Neuron (in vitro differentiated cells): ENCODE data around the gene ZDHHC14.
"Not testable (repeated sequence)": the region's sequence is repeated elsewhere in the genome, so short reads cannot be mapped to it uniquely, and the experiment has no call there.

Experiments used
- H2AFZ ChIP-seq: one replicate; pipeline ENCODE4 v1.6.1; 2013; ENCODE audit warnings: low read depth, mild to moderate bottlenecking, inconsistent platforms, low read length, moderate library complexity
- H3K27me3 ChIP-seq: one replicate; pipeline ENCODE4 v1.6.1; 2013; ENCODE audit warnings: low read length; ENCODE audit not compliant: insufficient read depth
- H3K36me3 ChIP-seq: one replicate; pipeline ENCODE4 v1.6.1; 2013; ENCODE audit warnings: low read length; ENCODE audit not compliant: insufficient read depth
- H3K4me1 ChIP-seq: one replicate; pipeline ENCODE4 v1.6.1; 2013; ENCODE audit warnings: low read length; ENCODE audit not compliant: insufficient read depth
- H3K4me3 ChIP-seq: 2 replicates; pipeline ENCODE4 v1.5.1; 2013; ENCODE audit warnings: mild to moderate bottlenecking, low read length, moderate library complexity
- H3K9me3 ChIP-seq: one replicate; pipeline ENCODE4 v1.6.1; 2013; ENCODE audit warnings: low read length

ZDHHC14 gene

DNA sequence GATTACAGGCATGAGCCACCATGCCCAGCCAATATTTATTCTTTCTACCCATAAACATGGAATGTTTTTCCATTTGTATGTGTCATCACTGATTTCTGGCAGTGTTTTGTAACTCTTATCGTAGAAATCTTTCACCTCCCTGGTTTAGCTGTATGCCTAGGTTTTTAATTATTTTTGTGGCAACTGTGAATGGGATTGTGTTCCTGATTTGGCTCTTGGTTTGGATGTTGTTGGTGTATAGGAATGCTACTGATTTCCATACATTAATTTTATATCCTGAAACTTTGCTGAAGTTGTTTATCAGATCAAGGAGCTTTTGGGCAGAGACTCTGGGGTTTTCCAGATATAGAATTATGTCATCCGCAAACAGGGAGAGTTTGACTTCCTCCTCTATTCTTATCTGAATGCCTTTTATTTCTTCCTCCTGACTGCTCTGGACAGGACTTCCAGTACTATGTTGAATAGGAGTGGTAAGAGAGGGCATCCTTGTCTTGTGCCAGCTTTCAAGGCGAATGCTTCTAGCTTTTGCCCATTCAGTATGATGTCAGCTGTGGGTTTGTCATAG is 198.6 kb downstream of the ZDHHC14 start:
- Histone ChIP-seq H3K4me1 (no peaks in the 10 kb centered on the region), H3K4me3 (no peak overlapping the region), H2AFZ (no peak overlapping the region), H3K36me3 (no peaks in the 10 kb centered on the region), H3K27me3 (no peaks in the 10 kb centered on the region), H3K9me3 (peaks cover 2% of the 10 kb centered on the region)

DNA sequence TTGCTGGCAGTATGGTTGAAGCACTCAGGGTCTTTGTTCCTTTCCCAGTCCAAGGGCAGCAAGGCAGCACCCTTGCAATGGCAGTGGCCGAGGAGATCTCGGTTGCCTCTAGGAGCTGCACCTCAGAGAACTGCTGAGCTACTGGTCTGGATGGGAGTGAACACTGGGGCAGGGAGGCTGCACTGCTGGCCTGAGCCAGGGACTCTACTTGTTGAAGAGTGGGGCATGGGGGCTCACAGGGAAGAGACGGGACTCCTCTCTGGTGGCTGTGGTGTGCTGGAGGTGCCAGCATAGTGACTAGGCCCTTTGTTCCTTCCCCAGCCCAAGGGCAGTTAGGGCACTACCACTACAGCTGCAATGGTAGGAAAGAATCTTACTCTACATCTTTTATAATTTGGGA is 203.0 kb downstream of the ZDHHC14 start:
- Histone ChIP-seq H3K36me3 (no peaks in the 10 kb centered on the region), H3K9me3 (peaks cover 3% of the 10 kb centered on the region), H3K4me3 (no peak overlapping the region), H2AFZ (no peak overlapping the region), H3K4me1 (no peaks in the 10 kb centered on the region), H3K27me3 (no peaks in the 10 kb centered on the region)

GRCh38 chr6:157585274-157586087 is 204.5 kb downstream of the ZDHHC14 start:
- H3K4me3 ChIP-seq = no peak overlapping the region
- no peaks in the 10 kb centered on the region for H3K36me3 ChIP-seq
- H3K27me3 ChIP-seq = no peaks in the 10 kb centered on the region
- no peak overlapping the region for H2AFZ ChIP-seq
- H3K4me1 ChIP-seq = no peaks in the 10 kb centered on the region
- H3K9me3 ChIP-seq = peaks cover 6% of the 10 kb centered on the region

- no peaks in the 10 kb centered on the region for H3K27me3 ChIP-seq
- H3K36me3 ChIP-seq = no peaks in the 10 kb centered on the region
- H2AFZ ChIP-seq = no peak overlapping the region
- no peak overlapping the region for H3K4me3 ChIP-seq
- peaks cover 10% of the 10 kb centered on the region for H3K9me3 ChIP-seq
- no peaks in the 10 kb centered on the region for H3K4me1 ChIP-seq
Observed at GRCh38 chr6:157586088-157586414, 205.1 kb downstream of the ZDHHC14 start.

- no peaks in the 10 kb centered on the region for H3K4me1 ChIP-seq
- peaks cover 10% of the 10 kb centered on the region for H3K9me3 ChIP-seq
- H3K4me3 ChIP-seq = no peak overlapping the region
- H3K36me3 ChIP-seq = no peaks in the 10 kb centered on the region
- H3K27me3 ChIP-seq = no peaks in the 10 kb centered on the region
- no peak overlapping the region for H2AFZ ChIP-seq
Observed at GRCh38 chr6:157586476-157587126, 205.6 kb downstream of the ZDHHC14 start.

DNA sequence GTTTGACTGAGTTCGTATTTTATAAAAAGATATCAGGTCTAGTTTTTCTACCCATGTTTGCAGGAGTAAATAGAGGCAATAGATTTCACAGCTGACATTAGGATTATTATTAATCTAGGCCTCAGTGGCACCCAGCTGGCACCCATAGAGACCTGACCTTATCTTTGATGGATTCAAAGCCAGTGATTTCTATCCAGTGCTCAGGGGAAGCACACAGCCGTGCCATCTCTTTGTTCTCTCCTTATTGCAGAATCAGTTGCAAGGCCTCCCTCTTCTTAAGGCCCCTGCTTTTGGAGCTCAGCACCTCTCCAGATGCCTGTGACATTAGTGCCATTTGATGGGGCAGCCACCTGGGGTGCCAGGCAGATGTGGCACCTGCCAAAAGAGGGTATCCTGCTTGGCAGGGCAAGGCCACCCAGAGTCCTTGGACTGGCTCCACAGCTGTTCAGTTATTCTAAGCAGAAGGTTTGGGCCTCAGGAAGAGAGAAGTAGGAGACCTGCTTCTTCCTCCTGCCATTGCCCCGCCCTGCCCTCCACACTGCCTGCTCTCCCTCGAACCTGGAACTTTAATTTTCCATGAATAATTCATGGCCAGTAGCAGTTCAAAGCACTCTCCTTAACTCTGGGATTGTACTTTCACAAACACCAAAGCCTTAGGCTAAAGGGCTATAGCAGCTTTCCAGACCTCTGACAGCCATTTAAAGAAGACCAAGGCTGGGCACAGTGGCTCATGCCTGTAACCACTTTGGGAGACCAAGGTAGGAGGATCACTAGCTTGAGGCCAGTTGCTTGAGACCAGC is 206.3 kb downstream of the ZDHHC14 start:
- Histone ChIP-seq H3K27me3 (no peaks in the 10 kb centered on the region), H2AFZ (no peak overlapping the region), H3K36me3 (no peaks in the 10 kb centered on the region), H3K4me3 (no peak overlapping the region), H3K4me1 (no peaks in the 10 kb centered on the region), H3K9me3 (peaks cover 10% of the 10 kb centered on the region)

DNA sequence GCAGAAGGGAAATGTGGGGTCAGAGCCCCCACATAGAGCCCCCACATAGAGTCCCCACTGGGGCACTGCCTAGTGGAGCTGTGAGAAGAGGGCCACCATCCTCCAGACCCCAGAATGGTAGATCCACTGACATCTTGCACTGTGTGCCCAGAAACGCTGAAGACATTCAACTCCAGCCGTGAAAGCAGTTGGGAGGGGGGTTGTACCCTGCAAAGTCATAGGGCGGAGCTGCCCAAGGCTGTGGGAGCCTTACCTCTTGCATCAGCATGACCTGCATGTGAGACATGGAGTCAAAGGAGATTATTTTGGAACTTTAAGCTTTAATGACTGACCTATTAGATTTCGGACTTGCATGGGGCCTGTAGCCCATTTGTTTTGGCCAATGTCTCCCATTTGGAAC is 209.7 kb downstream of the ZDHHC14 start:
- not testable (repeated sequence) for H3K27me3 ChIP-seq

GRCh38 chr6:157592541-157592940 is 211.6 kb downstream of the ZDHHC14 start:
- Histone ChIP-seq H3K4me1 (no peaks in the 10 kb centered on the region), H2AFZ (no peak overlapping the region), H3K36me3 (no peaks in the 10 kb centered on the region), H3K27me3 (no peaks in the 10 kb centered on the region), H3K4me3 (no peak overlapping the region), H3K9me3 (peaks cover 10% of the 10 kb centered on the region)

More for the DNA sequence above, 209.7 kb downstream of the ZDHHC14 start:
- H3K9me3 ChIP-seq, H3K4me1 ChIP-seq, H2AFZ ChIP-seq, H3K4me3 ChIP-seq, H3K36me3 ChIP-seq: not testable (repeated sequence)

DNA sequence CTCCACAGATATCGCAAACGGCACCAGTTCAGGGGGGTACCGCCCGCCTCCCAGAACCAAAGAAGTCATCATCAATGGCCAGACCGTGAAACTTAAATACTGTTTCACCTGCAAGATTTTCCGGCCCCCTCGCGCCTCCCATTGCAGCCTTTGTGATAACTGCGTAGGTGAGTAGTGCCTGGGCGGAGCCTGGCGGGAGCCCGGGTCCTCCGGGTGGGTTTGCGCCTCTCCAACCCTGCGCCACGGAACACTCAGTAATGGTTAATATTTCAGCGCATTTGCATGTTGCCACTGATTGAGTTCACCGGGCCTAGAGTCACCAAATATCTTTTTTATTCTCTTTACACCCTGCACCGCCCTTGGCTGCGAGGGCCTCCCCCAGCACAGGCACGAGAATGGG is 212.0 kb downstream of the ZDHHC14 start:
- Histone ChIP-seq H3K27me3 (no peaks in the 10 kb centered on the region), H3K9me3 (peaks cover 10% of the 10 kb centered on the region), H3K4me1 (no peaks in the 10 kb centered on the region), H3K4me3 (no peak overlapping the region), H2AFZ (no peak overlapping the region), H3K36me3 (no peaks in the 10 kb centered on the region)

- no peaks in the 10 kb centered on the region for H3K27me3 ChIP-seq
- no peaks in the 10 kb centered on the region for H3K36me3 ChIP-seq
- H3K9me3 ChIP-seq = peaks cover 9% of the 10 kb centered on the region
- no peak overlapping the region for H3K4me3 ChIP-seq
- no peaks in the 10 kb centered on the region for H3K4me1 ChIP-seq
- no peak overlapping the region for H2AFZ ChIP-seq
Observed at GRCh38 chr6:157593596-157593995, 212.6 kb downstream of the ZDHHC14 start.

DNA sequence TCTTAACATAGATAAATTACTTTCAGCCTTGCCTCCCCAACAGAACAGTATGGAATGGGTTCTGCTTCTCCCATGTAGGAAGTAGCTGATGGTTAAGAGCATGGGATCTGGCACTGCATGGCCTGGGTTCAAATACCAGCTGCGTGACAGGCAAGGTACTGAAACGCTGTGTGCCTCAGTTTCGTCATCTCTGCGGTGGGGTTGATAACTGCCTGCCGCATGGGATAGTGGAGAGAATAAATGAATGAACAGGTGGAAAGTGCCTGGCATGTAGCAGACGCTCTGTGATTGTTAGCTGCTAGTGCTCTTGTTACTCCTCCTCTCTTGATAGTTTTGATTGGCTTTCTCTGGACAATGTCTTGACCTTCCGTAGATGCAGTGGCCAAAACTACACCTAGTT is 213.3 kb downstream of the ZDHHC14 start:
- H3K4me3 ChIP-seq = no peak overlapping the region
- H3K9me3 ChIP-seq = peaks cover 5% of the 10 kb centered on the region
- no peaks in the 10 kb centered on the region for H3K36me3 ChIP-seq
- no peaks in the 10 kb centered on the region for H3K27me3 ChIP-seq
- no peaks in the 10 kb centered on the region for H3K4me1 ChIP-seq
- H2AFZ ChIP-seq = no peak overlapping the region

GRCh38 chr6:157595768-157596167 is 214.8 kb downstream of the ZDHHC14 start:
- no peak overlapping the region for H3K4me3 ChIP-seq
- no peak overlapping the region for H2AFZ ChIP-seq
- H3K36me3 ChIP-seq = no peaks in the 10 kb centered on the region
- H3K4me1 ChIP-seq = no peaks in the 10 kb centered on the region
- H3K9me3 ChIP-seq = peaks cover 1% of the 10 kb centered on the region
- H3K27me3 ChIP-seq = no peaks in the 10 kb centered on the region

DNA sequence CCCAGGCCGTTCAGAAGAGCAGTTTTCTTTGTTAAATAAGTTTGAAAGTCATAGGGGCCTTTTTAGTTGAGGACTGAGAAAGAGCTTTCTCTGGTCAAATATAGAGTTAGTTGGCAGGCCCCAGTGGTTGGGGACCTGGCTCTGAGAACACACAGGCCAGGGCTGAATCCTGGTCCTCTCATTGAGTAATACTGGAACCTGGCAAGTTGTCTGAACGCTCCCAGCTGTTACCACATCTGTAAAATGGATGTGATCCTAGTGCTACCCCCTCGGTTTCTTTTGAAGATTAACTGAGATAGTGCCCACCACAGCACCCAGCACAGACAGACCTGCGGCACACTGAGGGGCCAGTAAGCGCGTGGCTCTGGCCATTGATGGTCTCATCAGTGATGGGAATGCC is 215.5 kb downstream of the ZDHHC14 start:
- no peaks in the 10 kb centered on the region for H3K4me1 ChIP-seq
- no peaks in the 10 kb centered on the region for H3K36me3 ChIP-seq
- no peaks in the 10 kb centered on the region for H3K9me3 ChIP-seq
- H2AFZ ChIP-seq = no peak overlapping the region
- H3K27me3 ChIP-seq = no peaks in the 10 kb centered on the region
- no peak overlapping the region for H3K4me3 ChIP-seq
